Activated CD4-positive, CD25-positive, alpha-beta regulatory T cell (primary cell): ENCODE measurements around the gene PCBP3.

ENCODE experiments used
- DNase-seq, 4 experiments: peaks; one replicate each; lab custom pipeline; 2025; lab: John Stamatoyannopoulos, UW

The PCBP3 gene

DNA sequence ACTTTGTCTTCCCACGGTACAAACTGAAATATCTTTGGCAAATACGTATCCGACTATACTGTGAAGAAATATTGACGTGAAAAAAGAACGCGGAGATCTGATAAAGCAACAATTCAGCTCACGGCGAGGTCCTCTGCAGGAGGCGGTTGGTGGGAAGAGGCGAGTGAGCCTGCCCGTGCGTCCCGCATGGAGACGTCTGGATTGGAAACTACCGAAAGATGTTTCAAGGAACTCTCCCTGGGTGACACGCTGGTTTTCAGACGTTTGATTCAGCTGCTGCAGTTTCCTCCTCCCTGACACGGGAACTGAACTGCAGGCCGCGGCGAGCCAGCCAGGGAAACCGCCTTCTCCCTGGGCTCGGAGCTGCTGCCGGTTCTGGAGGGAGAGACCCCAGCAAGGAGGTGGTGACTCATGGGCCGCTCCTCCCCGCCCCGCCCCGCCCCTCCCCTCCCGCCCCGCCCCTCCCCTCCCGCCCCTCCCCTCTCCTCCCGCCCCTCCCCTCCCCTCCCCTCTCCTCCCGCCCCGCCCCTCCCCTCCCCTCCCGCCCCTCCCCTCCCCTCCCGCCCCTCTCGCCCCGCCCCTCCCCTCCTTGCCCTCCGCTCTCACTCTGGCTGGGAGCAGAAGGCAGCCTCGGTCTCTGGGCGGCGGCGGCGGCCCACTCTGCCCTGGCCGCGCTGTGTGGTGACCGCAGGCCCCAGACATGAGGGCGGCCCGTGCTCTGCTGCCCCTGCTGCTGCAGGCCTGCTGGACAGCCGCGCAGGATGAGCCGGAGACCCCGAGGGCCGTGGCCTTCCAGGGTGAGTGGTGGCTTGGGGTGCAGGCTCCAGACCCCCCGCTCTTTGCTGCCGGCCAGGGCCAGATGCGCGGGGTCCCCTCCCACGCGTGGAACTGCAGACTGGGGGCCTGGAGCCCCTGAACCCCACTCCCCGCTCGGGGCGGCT, 337.9 kb downstream of the PCBP3 start, which contains the start of gene COL6A1:
COL6A1 (plus strand) TSS at position 620 of the 941 bp plus-strand sequence; CDS start at position 701, 81 bp downstream.
- no peak for DNase-seq

DNA sequence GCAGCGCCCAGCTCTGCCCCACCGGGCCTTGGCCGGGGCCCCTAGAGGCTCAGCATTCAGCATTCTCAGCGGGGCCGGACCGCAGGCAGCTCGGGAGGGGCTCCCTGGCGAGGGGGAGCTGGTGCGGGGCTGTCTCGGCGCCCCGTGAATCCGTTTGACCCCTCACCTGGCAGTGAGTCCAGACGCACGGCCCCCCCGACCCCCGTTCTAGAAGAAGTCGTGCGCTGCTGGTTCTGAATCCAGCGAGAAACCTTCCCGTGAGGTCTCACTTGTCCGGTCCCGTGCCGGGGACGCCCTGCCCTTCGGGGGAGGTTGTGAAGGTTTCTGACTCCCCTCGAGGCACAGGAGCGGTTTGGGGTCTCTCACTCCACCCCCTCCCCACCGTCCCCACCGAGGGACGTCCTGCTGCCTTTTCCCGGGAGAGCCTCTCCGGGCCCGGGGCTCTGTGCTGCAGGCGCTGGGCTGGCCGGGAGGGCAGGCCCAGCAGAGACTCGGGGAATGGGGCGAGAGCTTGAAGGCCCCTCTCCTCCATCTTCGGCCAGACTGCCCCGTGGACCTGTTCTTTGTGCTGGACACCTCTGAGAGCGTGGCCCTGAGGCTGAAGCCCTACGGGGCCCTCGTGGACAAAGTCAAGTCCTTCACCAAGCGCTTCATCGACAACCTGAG, 338.7 kb downstream of the PCBP3 start:
- no peak for DNase-seq

DNA sequence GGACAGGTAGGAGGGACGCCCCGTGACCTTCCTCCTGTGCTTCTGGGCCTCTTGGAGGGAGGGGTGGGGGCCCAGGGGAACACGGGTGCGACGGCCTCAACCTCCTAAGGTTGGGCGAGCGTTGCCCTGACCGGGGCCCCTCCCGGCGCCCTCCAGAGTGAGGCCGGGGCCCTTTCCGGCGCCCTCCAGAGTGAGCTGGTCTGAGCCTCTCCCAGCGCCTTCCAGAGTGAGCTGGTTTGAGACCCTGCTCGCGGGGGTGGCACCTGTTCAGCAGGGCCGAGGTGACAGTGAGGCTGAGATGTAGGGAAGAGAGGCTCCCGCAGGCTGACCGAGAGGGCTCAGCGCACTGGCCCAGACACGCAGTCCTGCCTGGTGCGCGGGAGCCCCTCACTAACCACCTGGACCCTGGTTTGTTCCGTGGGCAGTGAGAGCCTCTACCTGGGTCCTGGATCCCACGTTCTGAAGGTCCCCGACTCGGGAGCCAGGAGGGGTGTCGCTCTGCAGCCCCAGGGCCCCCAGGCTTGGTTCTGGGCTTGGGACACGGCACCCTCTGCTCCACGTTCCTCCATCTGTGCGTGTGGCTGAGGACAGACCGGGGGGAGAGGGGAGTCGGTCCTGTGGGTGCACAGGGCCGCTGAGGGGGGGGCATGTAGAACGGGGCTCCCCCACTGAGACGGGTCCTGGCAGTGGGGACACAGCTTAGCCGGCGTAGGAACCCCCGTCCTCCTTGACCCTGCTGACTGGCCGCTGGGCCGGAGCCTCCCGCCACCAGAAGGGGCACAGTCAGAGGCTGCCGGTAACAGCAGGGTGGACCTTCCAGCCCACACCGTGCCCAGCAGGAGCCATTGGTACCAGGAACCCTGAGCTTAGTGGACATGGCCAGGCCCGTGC, 339.5 kb downstream of the PCBP3 start:
- DNase-seq: no peak

DNA sequence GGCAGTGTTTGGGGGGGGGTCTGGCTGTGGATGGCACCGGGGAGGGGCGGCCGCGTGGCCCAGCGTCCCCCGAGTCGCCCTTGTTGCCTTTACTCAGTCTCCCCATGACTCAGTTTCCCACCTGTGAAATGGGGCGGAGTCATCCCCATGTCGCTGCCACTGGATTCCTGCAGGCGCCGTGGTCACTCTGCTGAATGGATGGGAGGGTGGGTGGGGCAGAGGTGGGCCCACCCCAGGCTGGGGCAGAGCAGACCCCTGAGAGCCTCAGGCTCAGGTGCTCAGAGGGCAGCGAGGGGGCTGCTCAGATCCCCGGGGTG, 340.1 kb downstream of the PCBP3 start:
- no peak for DNase-seq

DNA sequence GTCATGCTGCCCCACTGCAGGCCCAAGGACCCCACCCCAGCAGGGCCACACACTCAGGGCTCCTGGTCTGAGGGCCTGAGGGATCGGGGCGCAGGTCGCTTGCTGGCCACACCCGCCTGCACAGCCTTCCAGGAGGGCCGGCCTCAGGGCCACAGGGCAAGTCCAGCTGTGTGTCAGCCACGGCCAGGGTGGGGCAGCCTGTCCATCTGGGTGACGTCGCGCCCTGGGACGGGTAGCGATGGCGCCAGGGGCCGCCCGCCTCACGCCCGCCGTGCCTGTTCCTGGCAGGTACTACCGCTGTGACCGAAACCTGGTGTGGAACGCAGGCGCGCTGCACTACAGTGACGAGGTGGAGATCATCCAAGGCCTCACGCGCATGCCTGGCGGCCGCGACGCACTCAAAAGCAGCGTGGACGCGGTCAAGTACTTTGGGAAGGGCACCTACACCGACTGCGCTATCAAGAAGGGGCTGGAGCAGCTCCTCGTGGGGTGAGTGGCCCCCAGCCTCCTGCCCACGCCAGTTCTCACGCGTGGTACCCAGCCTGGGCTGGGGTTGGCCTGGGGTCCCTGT, 340.5 kb downstream of the PCBP3 start:
- no peak for DNase-seq

DNA sequence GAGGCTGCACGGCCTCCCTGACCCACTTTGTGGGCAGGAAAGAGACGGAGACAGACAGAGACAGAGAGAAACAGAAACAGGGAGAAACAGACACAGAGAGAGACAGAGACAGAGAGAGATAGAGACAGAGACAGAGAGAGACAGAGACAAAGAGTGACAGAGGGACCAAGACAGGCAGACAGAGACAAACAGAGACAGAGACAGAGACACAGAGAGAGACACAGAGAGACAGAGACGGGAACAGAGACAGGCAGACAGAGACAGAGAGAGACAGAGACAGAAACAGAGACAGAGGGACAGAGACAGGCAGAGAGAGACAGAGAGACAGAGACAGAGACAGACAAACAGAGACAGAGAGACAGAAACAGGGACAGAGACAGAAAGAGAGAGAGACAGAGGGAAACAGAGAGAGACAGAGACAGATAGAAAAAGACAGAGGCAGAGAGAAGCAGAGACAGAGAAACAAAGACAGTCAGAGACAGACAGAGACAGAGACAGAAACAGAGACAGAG, 341.1 kb downstream of the PCBP3 start:
- DNase-seq: no peak

DNA sequence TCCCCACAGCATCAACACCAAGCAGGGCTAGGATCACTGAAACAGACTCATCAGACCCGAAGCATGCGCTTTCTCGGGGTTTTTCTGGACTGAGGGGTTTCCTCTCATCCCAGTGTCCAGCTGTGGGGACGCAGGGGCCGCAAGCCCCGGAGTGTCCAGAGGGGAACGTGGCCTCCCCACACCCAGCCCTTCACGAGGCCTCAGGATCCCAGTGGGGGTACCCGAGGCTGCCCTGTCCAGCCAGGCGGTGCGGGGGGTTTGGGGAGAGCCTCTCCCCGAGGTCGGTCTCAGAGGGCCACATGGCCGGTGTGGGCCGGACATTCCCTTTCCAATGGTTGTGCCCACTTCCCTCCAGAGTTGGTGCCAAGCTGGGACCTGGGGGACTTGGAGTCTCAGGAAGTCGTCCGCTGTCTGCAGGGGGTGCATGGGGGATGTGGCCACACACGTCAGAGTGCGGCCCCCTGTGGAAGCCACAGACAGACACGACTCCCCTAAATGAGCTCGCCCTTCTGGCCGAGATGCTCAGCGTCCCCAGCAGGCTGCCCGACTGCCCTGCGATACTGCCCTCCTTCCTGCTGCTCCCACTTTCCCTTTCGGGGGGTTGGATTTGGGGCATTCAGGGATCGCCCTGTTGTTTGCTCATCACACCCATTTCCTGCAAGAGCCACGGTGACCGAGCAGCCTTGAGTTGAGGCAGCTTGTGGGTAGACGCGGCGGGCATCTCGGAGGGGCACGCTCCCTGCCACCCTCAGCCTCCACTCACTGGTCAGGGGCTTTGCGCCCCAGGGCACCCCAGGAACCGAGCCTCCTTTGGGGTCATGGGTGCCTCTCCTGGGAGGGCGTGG, 342.2 kb downstream of the PCBP3 start:
- DNase-seq: no peak

DNA sequence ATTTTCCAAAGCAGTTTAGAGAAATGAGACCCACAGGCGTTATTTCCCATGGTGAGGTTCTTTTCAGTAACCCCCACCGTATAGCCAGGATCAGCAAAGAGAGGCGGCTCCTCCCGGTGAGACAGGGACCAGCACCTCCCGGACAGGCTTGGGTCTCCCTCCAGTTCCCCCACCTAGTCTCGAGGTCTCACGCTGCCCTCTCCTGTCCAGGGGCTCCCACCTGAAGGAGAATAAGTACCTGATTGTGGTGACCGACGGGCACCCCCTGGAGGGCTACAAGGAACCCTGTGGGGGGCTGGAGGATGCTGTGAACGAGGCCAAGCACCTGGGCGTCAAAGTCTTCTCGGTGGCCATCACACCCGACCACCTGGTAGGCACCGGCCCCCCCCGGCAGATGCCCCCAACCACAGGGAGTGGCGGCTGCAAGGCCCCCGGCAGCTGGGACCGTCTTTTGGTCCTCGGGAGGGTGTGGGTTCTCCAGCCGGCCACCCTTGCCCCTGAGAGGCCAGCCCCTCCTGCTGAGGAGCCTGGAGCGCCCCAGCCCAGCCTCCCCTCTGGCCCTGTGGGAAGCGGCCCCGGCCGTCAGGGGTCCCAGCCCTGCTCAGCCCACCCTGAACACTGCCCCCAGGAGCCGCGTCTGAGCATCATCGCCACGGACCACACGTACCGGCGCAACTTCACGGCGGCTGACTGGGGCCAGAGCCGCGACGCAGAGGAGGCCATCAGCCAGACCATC, 343.0 kb downstream of the PCBP3 start:
- DNase-seq: no peak

DNA sequence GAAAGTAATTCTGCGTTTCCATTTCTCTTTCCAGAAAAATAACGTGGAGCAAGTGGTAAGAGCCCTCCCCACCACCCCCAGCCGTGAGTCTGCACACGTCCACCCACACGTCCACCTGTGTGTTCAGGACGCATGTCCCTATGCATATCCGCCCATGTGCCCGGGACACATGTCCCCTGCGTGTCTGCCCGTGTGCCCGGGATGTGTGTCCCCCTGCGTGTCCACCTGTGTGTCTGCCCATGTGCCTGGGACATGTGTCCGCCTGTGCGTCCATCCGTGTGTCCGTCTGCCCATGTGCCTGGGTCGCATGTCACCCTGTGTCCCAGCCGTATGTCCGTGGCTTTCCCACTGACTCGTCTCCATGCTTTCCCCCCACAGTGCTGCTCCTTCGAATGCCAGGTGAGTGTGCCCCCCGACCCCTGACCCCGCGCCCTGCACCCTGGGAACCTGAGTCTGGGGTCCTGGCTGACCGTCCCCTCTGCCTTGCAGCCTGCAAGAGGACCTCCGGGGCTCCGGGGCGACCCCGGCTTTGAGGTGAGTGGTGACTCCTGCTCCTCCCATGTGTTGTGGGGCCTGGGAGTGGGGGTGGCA, 343.7 kb downstream of the PCBP3 start:
- DNase-seq: no peak

DNA sequence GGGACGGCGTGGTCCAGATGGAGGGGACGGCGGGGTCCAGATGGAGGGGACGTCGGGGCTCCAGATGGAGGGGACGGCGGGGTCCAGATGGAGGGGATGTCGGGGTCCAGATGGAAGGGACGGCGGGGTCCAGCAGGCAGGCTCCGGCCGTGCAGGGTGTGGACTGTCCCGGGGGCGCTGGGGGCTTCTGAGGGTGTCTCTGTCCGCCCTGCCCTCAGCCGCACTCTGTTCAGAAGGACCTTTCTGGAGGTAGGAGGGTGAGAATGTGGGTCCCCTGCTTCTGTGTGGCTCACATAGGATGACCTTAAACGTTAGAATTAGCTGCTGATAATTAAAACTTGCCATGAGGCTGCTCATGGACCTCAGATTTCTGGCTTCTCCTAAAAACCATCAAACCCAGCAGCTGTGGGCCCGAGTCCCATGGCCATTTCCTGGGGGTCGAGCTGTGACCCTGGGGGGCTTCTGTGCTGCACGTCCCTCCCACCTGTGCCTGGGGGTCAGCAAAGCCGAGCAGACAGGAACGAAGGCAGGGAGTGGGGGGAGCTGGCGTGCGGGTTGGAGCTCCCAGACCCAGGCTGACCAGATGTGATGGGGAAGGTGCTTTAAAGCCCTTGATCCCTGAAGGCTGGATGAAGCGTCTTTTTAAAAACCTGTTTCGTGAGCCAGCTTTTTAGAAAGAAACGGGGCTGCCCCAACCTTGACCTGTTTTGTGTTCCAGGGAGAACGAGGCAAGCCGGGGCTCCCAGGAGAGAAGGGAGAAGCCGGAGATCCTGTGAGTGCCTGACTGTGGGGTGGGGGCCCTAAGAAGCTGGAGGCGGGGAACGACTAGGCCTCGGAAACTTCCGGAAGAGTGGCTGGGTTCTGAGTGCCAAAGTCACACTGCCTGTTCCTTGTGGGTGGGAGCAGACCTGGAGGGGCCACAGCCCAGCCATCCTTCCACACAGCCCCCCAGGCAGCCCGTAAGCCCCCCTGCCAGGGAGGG, 345.1 kb downstream of the PCBP3 start:
- DNase-seq: no peak

DNA sequence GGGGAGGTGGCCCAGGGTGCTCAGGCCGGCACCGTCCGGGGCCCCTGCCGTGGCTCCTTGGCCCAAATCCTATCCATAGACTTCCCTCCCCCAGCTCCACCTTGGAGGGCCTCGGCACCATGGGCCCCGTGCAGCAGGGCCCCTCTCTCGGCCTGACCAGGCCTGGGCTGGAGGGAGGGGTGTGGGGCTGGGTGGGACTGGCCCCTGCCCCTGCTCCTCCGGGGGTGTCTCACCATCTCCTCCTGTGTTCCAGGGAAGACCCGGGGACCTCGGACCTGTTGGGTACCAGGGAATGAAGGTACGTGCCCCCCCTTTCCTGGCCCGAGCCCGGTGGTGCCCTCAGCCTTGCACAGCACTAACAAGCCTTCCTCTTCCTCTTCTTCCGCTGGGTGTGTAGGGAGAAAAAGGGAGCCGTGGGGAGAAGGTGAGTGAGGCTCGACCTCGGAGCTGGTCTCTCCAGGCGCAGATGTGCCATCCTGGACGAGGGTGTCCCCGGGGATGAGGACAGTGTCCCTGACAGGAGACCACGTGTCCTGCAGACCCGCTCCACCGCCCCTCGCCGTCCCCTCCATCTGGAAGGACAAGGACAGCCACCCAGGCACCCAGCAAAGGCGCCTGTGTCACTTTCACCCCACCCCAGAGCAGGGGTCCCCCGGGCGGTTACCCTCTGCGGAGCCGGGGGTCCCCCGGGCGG, 346.0 kb downstream of the PCBP3 start:
- no peak for DNase-seq

DNA sequence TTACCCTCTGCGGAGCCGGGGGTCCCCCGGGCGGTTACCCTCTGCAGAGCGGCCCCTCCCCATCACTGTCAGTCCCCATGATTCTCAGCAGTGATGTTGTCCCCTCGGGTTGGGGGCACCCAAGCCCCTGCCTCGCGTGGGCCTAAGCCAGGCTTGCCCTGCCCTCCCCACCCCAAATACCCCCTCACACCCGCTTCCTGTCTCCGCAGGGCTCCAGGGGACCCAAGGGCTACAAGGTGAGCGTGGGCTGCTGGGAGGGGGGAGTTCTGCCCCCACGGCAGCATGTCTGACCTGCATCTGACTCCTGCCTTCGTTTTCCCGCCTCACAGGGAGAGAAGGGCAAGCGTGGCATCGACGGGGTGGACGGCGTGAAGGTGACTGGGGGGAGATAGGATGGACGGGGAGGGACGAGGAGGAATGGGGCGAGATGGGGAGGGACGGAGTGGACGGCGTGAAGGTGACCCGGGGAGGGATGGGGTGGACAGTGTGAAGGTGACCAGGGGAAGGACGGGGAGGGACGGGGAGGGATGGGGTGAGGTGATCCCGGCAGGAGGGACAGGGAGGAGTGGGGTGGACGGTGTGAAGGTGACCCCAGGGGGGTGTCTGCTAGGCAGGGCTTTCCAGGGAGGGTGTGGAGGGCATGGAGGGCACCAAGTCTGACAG, 346.7 kb downstream of the PCBP3 start:
- no peak for DNase-seq

DNA sequence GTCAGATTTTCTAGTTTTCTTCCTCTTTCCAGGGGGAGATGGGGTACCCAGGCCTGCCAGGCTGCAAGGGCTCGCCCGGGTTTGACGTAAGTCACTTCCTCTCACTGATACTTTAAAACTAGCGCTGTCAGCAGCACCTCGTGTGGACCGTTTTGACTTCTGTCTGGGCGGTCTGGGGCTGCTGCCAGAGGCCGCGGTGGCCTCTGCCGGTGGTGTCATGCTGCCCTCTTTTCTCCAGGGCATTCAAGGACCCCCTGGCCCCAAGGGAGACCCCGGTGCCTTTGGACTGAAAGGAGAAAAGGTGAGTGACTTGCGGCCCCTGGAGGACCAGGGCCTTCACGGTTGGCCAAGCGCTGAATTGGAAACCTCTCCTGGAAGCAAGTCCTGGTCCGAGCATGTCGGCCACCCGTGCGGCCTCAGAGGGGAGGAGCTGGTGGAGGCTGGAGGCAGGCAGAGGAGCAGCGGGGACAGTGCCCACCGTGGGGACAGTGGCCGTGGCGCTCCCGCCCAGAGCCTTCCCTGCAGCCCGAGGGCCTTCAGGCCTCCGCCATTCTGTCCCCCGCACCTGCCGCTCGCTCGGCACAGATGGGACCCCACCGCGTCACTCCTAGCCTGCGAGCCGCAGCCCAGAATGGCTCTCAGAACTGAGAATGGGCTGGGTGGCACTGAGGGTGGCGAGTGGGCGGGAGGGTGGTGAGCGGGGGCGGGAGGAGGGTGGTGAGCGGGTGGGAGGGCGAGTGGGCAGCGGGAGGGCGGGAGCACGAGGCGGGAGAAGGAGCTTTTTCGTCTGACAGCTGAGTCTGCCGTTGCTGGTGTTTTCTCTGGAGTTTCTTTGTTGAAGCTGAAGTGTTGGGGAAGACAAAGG, 347.4 kb downstream of the PCBP3 start:
- no peak for DNase-seq

DNA sequence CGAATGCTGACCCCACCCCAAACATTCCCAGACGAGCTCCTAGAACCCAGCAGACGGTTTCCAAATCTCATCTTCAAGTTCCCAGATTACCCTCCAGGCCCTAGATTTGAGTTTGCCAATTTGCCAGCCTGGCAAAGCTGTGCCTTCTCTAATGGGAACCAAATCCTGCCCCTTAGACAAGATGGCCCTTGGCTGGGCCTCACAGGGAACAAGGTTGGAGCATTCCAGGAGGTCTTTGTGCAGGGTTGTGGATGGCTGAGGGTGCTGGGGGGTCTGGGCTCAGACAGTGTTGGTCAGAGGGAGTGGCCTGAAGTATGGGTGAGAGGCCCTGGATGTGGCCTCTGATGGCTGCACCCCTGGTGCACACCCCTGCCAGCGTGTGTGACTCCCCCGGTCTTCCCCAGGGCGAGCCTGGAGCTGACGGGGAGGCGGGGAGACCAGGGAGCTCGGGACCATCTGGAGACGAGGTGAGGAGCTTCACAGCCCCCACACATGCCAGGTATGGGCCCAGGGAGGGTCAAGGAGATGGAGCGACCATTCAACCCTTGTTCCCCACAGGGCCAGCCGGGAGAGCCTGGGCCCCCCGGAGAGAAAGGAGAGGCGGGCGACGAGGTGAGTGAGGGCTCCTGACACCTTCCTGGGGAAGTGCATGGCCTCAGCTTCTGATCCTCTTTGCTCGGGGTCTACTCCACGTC, 348.2 kb downstream of the PCBP3 start:
- DNase-seq: no peak
